GM18951 (cell line): ENCODE measurements around the gene UBR2.
"Not testable (repeated sequence)": the region's sequence is repeated elsewhere in the genome, so short reads cannot be mapped to it uniquely, and the experiment has no call there.

Experiments
- POLR2A ChIP-seq: IDR thresholded peaks from 4 replicates; pipeline ENCODE4 v1.6.1; 2011; ENCODE audit warnings: mild to moderate bottlenecking; ENCODE audit not compliant: insufficient read length, insufficient read depth; ENCODE audit errors: extremely low read depth
- in situ Hi-C: fragments of 300-500 bp; cut with MboI; formaldehyde crosslinking; loops from one replicate; pipeline ENCODE4 v1.12.0; 2022; ENCODE audit warnings: low sequenced_read_pairs, mixed read lengths, inconsistent platforms; ENCODE audit not compliant: unreplicated experiment

UBR2 gene

DNA sequence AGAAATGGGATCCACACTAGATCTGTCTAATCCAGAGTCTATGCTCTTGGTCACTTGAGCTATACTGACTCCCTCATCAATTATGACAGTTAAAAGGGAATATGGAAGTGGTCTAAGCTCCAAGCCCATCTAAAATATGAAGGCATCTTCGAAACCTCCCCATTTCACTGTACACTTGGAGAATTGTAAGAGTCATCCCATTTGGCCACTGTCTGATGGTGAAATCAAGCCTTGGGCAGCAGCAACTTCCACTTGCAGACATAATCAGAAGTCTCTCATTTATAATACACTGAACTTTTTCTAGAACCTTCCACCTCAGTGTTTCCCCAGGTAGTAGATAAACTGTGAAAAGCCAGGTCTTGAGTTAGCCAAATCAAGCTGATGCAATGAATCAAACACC lies 26.3 kb upstream of the UBR2 start:
- no peak for TF ChIP-seq POLR2A
- in situ Hi-C loops: loop anchor here (25.0 kb wide), 1 partner anchor 275 kb away; no protein-coding TSS in a partner anchor

GRCh38 chr6:42539135-42539534 lies 24.7 kb upstream of the UBR2 start:
- TF ChIP-seq POLR2A: no peak
- in situ Hi-C loops: loop anchor here (25.0 kb wide), 1 partner anchor 277 kb away; no protein-coding TSS in a partner anchor

DNA sequence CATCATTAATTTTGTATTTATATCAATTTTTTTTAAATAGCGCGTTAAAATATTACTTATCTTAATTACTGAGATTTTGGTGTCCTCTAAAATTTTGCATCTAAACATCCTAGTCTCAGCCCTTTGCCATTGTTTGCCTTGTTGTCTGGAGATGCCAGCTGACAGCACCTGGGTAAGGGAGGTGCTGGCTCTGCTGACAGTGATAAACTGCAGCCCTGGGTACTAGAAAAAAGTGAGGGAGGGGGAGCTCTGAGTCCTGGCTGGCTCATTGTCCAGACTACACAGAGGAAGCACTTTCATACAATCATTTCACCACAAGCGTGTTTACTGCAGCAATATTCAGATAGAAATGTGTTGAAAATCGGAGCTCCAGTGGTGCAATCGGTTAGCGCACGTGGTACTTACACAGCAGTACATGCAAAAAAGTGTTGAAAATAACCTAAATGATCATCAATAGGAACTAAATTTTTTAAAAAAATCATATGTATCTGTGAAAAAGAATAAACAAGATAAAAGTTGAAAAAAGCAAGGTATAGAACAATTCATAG lies 18.5 kb upstream of the UBR2 start:
- in situ Hi-C loops: loop anchor here (25.0 kb wide), 1 partner anchor 283 kb away; no protein-coding TSS in a partner anchor

GRCh38 chr6:42547407-42548329 lies 16.2 kb upstream of the UBR2 start:
- no peak for TF ChIP-seq POLR2A
- in situ Hi-C loops: loop anchor here (25.0 kb wide), 1 partner anchor 285 kb away; no protein-coding TSS in a partner anchor

More for the DNA sequence above, 18.5 kb upstream of the UBR2 start:
- TF ChIP-seq POLR2A: no peak

DNA sequence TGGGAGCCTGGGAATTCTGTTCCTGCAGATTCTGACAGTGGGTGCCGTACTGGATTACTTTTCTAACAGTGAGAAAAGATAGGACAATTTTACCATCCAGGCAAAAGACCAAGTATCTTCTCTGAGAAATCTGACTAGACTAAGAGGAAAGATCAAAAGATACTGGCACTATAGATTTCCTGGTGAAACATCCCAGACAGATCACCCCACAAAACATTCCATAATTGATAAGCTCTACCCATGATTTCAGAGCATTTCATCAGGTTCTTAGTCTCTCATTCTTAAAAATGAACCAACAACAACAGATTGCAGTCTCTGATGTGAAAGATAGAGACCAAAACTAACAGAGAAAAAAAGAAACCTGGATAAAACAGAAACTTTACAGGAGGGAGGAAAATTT lies 13.6 kb upstream of the UBR2 start:
- no peak for TF ChIP-seq POLR2A
- in situ Hi-C loops: no loop called here

GRCh38 chr6:42551217-42551616 lies 12.6 kb upstream of the UBR2 start:
- in situ Hi-C loops: no loop called here
- no peak for TF ChIP-seq POLR2A

DNA sequence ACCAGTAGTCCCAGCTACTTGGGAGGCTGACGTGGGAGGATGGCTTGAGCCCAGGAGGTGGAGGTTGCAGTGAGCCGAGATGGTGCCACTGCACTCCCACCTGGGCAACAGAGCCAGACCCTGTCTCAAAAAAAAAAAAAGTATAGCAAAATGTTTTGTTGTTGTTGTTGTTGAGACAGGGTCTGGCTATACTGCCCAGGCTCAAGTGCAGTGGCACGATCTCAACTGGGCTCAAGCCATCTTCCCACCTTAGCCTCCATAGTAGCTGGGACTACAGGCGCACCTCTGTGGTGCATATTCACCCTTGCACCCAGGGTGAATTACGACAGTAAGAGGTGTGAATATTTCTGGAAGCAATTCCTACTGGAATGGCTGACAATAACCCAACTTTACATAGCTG lies 11.4 kb upstream of the UBR2 start:
- in situ Hi-C loops: no loop called here
- no peak for TF ChIP-seq POLR2A

DNA sequence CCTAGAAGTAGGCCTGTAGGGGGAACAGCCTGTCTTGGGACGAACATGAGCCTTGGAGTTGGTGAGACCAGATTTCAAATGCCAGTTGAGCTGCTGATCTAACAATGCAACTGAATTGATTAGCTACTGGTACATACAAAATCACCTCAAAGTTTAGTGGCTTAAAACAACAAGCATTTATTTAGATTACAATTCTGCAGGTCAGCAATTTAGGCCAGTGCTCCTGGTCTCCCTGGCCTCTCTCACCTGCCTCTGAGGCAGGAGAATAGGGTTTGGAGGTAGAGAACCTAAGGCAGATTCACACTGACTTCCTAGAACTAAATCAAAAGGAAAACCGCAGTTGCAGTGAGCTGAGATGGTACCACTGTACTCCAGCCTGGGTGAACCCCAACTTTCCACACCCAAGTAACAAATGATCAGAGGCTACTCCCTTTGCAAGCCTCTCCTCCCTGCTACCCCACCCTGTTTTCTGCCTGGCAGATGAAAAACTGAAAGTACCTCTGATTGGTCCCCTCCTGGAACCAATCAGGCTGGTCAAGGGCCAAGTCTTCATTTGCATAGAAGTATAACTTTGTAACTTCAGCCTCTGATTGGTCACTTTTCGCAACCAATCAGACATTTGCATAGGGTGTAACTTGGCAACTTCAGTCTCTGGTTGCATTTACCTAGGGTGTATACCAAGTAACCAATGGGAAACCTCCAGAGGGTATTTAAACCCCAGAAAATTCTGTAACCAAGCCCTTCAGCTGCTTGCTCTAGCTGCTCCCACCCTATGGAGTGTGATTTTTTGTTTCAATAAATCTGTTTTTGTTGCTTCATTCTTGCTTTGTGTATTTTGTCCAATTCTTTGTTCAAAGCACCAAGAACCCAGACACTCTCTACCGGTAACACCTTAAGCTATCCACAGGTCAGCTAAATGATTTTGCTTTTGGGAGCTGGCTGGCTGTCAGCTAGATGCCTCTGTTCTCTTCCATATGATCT lies 8.1 kb upstream of the UBR2 start:
- in situ Hi-C loops: no loop called here
- TF ChIP-seq POLR2A: no peak

GRCh38 chr6:42556462-42556861 lies 7.4 kb upstream of the UBR2 start:
- no peak for TF ChIP-seq POLR2A
- in situ Hi-C loops: no loop called here

GRCh38 chr6:42559276-42559675 lies 4.6 kb upstream of the UBR2 start:
- in situ Hi-C loops: not testable (repeated sequence)

- TF ChIP-seq POLR2A: no peak
- in situ Hi-C loops: no loop called here
Observed at GRCh38 chr6:42561986-42562385, 1.8 kb upstream of the UBR2 start.

- in situ Hi-C loops: no loop called here
- no peak for TF ChIP-seq POLR2A
Observed at GRCh38 chr6:42562788-42563405, 932 bp upstream of the UBR2 start.

DNA sequence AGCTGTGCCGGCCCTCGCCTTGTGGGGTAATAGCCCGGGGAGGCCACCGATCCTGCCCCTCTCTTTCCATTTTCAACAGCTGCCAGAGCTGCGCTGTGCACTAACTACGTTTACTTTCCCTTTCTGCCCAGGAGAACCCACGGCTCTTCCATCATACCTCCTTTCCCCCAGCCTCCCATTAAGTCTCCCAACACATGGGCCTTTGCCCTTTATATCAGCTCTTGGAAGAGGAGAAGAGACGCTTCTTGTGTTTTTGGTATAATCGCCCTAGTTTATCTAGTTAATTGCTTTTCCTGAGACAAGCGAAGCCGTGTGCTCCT lies 637 bp downstream of the UBR2 start:
- in situ Hi-C loops: no loop called here
- TF ChIP-seq POLR2A: no peak
